ENCODE results near the gene SGIP1.
"Not testable (repeated sequence)": the region's sequence is repeated elsewhere in the genome, so short reads cannot be mapped to it uniquely, and the experiment has no call there.

SGIP1 gene

GRCh38 chr1:66731170-66731865 lies 197.4 kb downstream of the SGIP1 start:
- DNase-seq (ENCODE audit: low spot score) = no peak

- no peak for DNase-seq (ENCODE audit: low spot score)
These were observed 198.6 kb downstream of the SGIP1 start for GRCh38 chr1:66732407-66733166.

GRCh38 chr1:66733348-66734017 lies 199.5 kb downstream of the SGIP1 start:
- no peak for DNase-seq (ENCODE audit: low spot score)

GRCh38 chr1:66734531-66734930 lies 200.6 kb downstream of the SGIP1 start:
- not testable (repeated sequence) for DNase-seq (ENCODE audit: low spot score)

GRCh38 chr1:66737836-66738235 lies 203.9 kb downstream of the SGIP1 start:
- no peak for DNase-seq (ENCODE audit: low spot score)

- DNase-seq (ENCODE audit: low spot score) = no peak
These were observed 205.6 kb downstream of the SGIP1 start for GRCh38 chr1:66739401-66740157.

- DNase-seq (ENCODE audit: low spot score) = no peak
These were observed 211.5 kb downstream of the SGIP1 start for GRCh38 chr1:66745451-66745850.

GRCh38 chr1:66747501-66747900 lies 213.5 kb downstream of the SGIP1 start:
- no peak for DNase-seq (ENCODE audit: low spot score)

GRCh38 chr1:66750577-66750976 lies 216.6 kb downstream of the SGIP1 start:
- DNase-seq (ENCODE audit: low spot score) = no peak

GRCh38 chr1:66751160-66751559 lies 217.2 kb downstream of the SGIP1 start:
- DNase-seq (ENCODE audit: low spot score) = peak; percentile 20

- peak; percentile 31 for DNase-seq (ENCODE audit: low spot score)
These were observed 218.1 kb downstream of the SGIP1 start, which contains the start of gene DYNLT5 for GRCh38 chr1:66752000-66752592. TSS of gene DYNLT5 (plus strand) at chr1:66752459. CDS start at chr1:66754659, 2,200 bp downstream.

- DNase-seq (ENCODE audit: low spot score) = no peak
These were observed 218.9 kb downstream of the SGIP1 start for GRCh38 chr1:66752671-66753371.

- no peak for DNase-seq (ENCODE audit: low spot score)
These were observed 223.8 kb downstream of the SGIP1 start for GRCh38 chr1:66757722-66758240.

- no peak for DNase-seq (ENCODE audit: low spot score)
These were observed 224.3 kb downstream of the SGIP1 start for GRCh38 chr1:66758241-66758755.

GRCh38 chr1:66760506-66760905 lies 226.6 kb downstream of the SGIP1 start:
- no peak for DNase-seq (ENCODE audit: low spot score)

- DNase-seq (ENCODE audit: low spot score) = no peak
These were observed 227.3 kb downstream of the SGIP1 start for GRCh38 chr1:66761221-66761620.

GRCh38 chr1:66764994-66765578 lies 231.1 kb downstream of the SGIP1 start:
- no peak for DNase-seq (ENCODE audit: low spot score)

GRCh38 chr1:66767626-66768025 lies 233.7 kb downstream of the SGIP1 start:
- DNase-seq (ENCODE audit: low spot score) = no peak

GRCh38 chr1:66768965-66769364 lies 235.0 kb downstream of the SGIP1 start:
- no peak for DNase-seq (ENCODE audit: low spot score)

Measured in HuH-7.5 (cell line).